GM18907 (cell line): ENCODE results near the gene HPCAL1.

Experiments
- ATAC-seq: cut with Tn5 transposase; IDR thresholded peaks from one replicate; pipeline ENCODE4 v1.9.1; 2021; ENCODE audit warnings: mild to moderate bottlenecking, moderate library complexity; ENCODE audit not compliant: unreplicated experiment

Gene HPCAL1

DNA sequence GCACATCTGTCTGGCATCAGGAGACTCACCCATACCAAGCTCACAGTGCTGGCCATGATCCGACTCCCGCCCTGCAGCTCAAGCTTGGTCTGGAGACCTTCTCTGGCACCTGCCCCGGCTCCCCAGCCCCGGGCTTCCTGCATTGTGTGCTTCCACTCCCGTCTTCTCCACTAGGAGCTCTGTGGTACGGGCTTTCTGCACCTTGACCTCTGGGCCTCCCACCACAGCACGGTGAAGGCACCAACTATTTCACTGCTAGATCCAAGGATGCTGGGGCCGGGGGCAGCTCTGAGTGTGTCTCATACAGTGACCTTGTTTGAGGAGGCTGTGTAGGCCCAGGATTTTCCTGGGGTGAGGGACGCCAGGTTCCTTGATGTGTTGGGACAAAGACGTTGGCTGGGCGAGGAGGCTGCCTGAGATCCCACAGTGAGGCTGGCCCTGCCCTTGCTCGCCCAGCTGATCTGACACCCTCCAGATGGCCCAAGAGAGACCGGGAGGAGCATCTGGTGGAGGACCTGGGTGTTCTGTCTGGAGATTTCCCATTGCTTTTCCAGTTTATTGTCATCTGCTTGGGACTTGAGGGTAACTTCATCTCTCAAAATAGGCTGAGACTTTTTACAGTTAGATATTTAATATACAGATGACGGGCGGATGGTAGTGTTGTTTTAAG, 64.0 kb downstream of the HPCAL1 start:
- no peak for ATAC-seq

DNA sequence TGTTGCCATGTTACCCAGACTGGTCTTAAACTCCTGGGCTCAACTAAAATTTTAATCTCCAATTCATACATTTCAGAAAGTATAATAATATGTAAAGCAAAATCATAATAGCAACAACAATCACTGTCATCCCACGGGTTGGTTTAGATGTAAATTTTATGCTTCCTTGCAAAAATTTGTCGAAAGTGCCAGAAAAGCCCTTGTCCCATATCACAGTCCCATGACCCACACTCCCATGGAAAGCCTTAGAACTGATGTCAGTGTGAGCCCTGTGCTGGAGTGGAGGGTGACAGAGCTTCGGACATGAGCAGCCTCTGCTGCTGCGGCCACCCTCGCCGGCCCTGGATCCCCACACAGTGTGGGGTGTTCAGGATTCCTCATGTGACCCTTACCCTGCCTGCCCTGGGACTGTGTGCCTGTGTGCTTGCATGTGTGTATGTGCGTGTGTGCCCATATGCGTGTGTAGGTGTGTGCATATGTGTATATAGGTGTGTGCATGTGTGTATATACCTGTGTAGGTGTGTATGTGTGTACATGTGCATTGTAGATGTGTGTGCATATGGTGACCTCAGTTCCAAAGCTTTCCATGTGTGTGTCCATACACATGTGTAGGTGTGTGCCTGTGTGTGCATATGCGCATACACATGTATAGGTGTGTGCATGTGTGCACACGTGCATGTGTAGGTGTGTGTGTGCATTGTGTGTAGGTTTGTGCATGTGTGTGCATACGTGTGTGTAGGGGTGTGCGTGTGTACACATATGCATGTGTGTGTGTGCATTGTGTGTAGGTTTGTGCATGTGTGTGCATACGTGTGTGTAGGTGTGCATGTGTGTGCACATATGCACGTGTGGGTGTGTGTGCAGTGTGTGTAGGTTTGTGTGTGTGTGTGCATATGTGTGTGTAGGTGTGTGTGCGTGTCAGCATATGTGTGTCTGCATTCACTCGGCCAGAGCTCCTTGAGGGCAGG, 65.1 kb downstream of the HPCAL1 start:
- no peak for ATAC-seq

DNA sequence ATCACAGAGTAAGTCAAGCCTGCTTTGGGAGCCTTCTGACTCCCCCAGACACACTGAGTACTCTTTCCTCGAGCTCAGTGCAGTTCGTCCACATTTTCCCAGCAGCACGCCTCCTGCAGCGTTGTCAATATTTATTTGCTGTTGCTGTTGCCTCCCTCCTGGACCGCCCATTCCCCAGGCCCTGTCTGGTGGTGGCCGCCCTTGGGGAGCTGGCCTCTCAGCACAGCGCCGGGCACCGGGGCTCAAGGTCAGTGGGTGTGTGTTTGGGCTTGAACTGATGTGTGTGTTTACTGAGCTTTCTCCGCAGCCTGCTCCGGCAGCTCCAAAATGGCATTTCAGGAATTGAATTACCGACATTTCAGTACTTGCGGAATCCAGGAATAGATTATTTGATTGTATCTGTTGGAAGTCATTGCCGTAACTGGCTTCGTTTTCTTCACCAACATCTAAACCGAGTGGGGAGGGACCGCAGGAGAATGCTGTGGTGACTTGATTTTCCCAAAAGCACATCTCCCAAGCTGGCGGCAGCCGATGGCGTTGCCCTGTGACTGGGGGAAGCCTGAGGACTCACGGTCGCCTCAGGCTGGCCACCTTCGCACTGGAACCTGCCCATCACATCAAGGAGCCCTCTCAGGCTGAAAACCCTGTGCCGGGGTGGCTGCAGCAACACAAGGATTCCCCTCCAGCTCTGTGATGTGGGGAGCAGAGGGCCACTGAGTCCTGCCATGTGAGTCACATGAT, 66.0 kb downstream of the HPCAL1 start:
- no peak for ATAC-seq

DNA sequence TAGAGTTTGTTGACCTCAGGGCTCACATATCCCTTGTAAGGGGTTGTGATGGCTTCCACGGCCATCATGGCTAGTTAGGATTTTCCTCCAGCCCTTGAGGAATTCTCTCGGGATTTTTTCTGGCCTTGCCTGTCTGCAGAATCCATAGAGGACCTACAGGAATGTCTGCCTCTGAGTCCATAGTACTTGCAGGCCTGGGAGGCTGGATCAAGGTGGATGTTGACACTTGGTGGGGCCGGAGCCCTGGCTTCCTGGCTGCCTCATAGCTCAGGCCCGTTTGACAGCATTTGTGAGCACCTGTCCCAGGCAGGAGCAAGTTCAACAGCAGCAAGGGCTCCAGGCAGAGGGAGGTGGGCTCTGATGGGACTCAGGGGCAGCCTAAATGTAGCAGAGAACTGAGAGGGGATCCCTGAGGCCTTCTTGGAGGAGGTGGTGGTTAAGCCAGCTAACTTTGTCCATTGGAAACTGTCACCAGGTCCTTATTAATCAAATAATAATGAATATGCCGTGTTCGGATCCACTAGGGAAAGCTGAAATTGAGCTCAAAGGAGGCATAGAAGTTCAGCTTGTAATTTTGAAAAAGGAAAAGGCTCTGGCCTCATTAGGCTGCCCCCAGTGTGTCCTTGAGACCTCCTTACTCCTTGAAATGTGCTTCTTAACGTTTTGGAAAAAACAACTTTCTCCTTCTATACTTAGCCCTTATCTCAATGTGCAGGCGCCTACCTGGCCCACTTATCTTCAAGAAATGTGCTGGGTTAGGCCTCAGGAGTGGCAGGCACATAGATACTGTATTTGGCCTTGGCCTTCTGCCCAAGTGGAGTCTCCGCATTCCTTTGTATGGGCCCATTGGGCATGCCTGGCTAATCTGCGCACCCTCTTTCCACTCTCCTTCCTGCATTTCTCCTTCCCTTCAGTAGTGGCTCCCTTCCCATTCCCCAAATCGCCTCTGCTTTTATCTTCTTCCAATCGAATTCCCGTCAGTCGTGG, 66.9 kb downstream of the HPCAL1 start:
- ATAC-seq = no peak

DNA sequence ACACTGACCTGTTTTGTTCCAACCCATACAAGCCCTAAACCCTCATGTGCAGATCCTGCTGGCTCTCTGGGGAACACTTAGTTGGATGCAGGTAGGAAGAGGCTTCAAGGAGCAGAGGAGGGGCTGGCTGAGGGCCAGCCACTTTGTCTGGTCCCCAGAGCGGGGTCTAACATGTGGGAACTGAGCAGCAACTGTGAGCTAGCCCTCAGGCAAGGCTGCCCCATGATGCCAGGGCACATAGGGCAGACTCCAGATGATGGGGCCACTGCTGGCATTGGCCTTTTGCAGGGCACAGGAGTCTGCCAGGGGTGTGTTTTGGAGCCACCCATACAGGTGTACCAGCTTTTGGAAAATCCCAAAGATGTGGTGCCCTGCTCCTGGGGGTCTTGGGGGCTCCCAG, 67.7 kb downstream of the HPCAL1 start:
- no peak for ATAC-seq

DNA sequence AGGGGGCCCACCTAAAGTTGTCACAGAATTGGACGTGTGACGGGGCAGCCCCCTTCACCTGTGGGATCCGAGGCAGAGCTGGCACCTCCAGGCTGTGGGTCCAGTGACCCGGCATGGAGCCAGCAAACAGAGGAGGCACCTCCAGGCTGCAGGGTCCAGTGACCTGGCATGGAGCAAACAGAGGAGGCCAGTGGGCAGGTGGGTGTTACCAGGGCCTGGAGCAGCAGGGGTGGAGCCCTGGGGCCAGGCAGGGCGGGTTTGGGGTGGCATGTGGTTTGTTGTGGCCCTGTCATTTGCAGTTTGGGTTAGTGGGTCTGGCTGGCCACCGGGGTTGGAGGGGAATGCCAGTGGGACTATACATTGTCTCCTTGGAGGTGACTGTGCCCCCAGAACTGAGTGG, 68.2 kb downstream of the HPCAL1 start:
- ATAC-seq = no peak

DNA sequence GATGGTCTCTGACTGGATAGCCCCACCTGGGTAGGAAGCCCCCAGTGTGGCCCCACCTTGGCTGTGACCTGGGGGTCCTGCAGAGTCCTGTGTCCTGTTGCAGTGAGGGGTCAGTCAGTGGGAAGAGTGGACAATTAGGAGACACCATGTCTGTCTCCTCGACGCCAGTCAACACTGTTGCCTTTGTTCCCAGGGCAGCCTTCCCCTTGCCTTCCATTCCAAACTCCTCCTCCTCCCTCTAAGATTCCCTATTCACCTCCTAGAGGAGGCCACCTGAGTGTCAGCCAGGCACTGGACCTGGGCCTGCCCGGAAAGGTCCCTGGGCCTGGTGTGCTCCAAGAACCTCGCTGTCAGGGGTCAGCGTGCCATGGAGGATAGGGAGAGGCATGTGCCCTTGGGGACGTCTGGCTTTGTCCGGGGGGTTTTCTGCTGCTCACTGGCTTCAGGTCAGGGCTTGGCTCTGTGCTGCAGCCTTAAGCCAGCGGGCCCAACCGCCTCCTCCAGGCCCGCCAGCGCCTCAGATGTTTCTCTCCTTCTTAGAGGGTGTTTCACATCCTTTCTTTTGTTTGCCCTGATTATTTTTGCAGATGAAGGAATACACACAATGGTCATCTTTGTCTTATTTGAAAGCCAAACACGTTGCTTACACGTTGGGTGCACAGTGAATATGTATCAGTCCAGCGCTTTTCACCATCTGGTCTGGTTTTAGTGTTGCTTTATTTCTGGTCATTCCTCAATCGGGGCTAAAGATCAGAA, 68.9 kb downstream of the HPCAL1 start:
- no peak for ATAC-seq

DNA sequence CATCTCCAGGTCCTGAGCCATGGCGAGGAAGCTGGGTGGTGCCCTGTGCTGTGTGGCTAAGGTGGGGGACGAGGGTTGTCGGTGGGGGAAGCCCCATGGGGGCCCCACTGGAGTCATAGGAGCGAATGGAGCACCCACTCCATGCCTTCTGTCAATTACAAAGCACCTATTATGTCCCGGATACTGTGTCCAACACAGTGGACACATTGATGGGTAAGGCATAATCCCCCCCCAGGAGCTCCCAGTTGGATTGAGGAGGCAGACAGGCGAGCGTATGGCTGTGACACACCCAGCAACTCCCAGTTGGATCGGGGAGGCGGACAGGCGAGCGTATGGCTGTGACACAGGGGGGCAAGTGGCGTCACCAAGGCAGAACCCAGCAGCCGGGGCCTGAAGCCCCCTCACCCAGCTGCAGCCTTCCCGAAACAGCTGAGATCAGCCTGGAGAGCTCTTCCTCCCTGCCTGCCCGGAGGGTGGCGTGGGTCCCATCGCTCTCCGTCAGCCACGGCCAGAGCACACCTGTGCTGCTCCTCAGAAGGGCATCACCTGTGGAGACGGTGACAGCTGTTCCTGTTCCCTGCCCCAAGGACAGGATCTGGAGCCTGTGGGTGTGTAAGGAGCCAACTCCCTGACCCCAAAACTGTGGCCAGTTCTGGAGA, 69.6 kb downstream of the HPCAL1 start:
- no peak for ATAC-seq

DNA sequence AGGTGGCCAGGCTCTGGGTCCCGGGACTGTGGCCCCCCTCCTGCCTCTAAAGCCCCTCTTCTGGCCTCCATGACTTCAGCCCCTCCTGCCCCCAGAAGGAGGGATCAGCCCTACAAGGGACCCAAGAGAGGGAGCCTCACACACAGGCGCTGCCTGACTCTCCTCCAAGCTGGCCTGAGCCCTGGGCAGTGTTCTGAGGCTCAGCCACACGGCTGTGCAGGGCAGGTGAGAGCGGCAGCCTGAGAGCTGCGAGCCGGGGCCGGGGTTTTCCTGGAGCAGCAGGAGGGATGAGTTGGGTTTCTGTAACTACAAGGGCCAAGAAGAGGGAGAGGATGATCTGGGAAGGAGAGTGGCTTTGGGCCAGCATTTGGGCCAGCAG, 70.1 kb downstream of the HPCAL1 start:
- no peak for ATAC-seq

DNA sequence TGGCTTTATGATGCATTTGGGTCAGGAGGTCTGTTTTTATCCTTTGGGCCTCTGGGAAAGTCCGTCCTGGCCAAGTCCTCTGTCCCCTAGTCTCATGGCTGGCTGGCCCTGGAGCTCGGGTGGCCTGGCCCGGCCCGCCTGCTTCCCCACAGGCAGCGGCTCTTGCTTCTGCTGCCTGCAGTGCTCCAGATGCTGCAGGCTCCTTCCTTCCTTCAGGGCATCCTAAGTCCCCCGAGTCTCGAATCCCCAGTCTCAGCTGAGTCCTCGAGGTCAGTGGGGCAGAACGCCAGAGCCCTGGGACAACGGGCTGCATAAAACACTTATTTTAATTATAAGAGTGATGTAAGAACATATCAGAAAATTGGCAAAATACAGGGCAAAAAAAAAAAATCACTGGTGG, 71.2 kb downstream of the HPCAL1 start:
- ATAC-seq = no peak

DNA sequence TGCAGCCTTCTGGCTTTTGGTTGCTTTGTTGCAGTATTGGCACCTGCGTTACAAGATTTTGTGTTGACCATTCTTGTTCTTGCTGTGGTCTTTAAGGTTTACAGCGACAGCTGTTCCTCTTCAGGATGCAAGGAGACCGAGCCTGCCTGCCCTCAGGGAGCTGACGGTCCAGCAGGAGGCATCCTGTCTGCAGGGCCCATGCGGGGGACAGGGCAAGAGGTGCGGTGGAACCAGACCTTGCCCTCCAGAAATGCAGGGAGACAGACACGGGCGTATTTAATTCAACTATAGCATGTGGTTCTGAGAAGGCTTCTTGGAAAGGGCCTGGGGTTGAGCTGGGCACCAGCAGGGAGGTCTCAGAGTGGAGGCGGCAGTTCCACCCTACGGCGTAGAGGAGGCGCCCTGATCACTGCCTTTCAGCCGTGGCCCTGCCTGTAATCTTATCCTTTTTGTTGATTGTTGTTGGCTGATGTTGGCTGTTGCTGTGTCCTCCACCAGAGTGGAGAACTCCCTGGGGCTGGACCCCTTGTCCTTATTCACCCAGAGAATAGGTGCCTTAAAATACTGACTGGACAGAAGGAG, 71.7 kb downstream of the HPCAL1 start:
- ATAC-seq = no peak

DNA sequence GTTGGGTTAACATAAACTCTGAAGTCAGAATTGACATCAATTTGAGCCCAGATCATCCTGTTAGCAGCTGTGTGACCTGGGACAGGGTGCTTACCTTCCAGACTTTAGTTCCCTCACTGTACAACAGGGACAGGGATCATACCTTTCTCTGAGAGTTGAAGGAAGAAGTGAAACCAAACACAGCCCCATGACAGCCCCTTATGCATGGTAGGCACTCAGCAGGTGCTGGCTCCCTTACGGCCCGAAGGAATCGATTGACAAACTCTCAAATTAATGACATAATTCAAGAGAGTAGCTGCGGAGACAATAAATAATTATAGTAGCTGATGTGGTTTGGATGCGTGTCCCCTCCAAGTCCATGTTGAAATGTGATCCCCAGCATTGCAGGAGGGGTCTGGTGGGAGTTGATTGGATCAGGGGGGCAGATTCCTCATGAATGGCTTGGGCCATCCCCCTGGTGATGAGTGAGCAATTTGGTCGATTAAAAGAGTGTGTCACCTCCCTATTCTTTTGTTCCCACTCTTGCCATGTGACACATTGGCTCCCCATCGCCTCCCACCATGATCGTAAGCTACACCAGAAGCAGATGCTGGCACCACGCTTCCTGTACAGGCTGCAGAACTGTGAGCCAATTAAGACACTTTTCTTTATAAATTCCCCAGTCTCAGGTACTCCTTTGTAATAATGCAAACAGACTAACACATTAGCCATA, 73.0 kb downstream of the HPCAL1 start:
- ATAC-seq = peak; percentile 55

DNA sequence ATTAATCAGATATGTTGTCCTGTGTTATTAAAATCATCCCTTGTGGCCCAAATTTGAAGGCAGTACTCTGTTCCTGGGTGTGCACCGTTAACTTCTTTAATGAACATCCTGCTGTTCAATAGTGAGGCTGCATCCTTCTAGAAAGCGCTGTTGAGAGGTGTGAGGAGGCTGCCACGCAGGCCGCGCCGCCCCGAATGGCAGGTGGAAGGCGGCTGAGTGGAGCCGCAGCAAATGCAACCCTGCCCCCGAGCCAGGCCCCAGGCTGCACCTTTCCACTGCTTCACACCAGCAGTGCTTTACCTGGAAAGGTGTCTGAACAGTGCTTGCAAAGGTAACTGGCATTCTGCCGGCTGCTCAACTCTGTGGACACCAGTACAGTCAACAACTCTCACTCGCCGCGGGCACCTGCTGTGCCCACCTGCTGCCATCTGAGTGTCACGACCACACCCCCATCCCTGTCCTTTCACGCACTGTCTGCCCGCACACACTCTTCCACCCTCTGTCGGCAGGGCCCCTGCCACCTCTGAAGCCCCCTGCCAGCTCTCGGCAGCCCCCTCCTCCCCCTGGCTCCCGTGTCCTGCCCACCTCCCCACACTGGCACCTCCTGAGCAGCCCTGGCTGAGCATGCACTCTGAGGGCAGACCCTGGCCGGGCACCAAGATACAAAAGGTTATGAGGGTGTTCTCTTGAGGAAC, 74.5 kb downstream of the HPCAL1 start:
- ATAC-seq = no peak

DNA sequence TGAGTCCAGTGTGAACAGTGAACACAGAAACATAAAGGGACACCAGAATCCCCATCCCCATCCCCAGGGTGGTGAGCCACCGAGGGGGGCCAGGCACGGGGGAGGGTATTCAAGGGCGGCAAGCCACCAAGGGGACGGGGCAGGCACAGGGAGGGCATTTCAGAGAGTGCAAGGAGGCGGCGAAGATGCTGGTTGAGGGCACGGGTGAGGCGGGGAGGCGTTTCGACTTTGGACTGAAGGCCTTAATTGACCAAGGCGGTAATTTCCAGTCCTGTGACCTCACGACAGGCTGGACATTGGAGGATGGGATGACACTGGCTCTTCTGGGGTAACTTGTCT, 75.0 kb downstream of the HPCAL1 start:
- ATAC-seq = no peak

DNA sequence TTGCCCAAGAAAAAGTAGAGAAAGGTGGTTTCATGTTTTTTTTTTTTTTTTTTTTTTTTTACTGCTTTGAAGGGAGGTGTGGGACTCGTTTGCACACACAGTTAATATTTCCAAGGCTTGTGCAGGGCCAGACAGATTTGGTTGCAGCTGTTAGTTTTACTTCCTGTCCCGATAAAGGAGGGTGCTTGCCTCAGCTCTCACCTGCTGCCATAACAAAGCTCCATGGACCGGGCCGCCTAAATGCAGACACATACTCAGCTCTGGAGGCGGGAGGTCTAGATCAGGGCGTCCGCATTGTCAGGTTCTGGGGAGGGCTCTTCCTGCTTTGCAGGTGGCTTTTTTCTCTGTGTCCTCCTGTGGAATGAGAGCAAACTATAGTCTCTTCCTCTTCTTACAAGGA, 75.5 kb downstream of the HPCAL1 start:
- ATAC-seq = peak; percentile 70

DNA sequence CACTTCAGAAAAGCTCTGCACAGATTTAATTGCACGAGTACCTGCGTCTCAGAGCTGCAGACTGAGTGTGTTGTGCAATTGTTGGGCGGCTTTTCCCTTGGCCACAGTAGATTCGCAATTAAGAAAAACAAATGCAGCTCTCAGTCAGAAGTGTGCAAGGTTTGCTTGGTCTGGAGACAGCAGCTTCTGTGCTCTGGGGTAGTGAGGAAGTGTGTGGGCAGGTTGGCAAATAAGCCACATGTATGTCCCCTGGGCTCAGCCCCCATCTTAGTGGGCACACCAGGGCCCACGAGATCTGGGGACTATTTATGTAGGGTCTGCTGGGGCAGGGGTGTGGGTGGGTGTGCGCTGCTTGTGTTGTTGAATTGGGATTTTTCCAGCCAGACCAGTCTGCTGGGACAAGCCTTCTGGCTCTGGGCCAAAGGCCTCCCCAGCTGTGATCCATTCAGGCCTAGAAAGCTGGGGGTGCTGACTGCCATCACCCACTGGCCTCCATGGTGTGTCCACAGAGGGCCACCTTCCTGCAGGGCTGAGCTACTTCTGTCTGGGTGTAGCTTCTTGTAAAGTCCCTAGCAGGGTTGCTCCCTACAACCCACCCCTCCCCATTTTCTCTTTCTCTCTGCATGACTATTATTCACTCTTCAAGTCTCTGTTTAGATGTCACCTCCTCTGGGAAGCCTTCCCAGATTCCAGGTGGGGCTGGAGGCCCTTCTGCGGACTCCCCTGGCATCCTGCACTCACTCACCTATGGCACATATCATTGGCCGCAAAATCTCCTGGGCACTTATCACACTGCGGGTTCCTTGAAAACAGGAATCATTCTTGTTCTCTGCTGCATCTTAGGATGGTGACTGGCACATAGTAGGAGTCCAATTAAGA, 77.6 kb downstream of the HPCAL1 start:
- no peak for ATAC-seq

DNA sequence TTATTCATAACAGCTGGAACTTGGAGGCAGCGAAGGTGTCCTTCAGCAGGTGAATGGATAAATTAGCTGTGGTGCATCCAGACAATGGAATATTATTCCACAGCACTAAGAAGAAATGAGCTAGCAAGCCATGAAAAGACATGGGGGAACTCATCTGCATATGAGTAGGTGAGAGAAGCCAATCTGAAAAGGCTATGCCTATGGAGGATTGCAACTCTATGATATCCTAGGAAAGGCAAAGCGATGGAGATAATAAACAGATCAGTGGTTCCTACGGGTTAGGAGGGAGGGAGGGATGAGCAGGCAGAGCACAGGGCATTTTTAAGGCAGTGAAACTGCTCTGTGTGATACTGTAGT, 79.3 kb downstream of the HPCAL1 start:
- ATAC-seq = no peak
